GM23338 (cell line): Measurements from ENCODE around the gene LPAR1. TPM values are rescaled to one million over a fixed set of nuclear protein-coding genes. Genes with fewer than 3 reads are reported as not detected.

Source experiments
- ATAC-seq: fragments of 200-7000 bp; cut with Tn5 transposase; 3 replicates; pipeline ENCODE4 v1.9.1; 2020
- DNase-seq: peaks from one replicate; pipeline ENCODE4 v3.0.0-alpha.2; 2015; ENCODE audit warnings: low spot score
- H2AFZ ChIP-seq: fragments of 200-600 bp; sonication (generic); 2 replicates; pipeline ENCODE4 v1.8.0; 2016; ENCODE audit warnings: antibody characterized with exemption, mild to moderate bottlenecking, moderate library complexity
- H3F3A ChIP-seq: fragments of 200-600 bp; sonication (generic); replicated peaks from 2 replicates; pipeline ENCODE4 v1.8.0; 2017; ENCODE audit warnings: antibody characterized with exemption, mixed run types, low read depth
- H3K27ac ChIP-seq: fragments of 200-600 bp; sonication (generic); 2 replicates; pipeline ENCODE4 v1.6.1; 2016; ENCODE audit warnings: low read depth
- H3K27me3 ChIP-seq: fragments of 200-600 bp; sonication (generic); 2 replicates; pipeline ENCODE4 v1.8.0; 2016; ENCODE audit warnings: mild to moderate bottlenecking, mixed run types, moderate library complexity; ENCODE audit not compliant: insufficient read depth
- H3K36me3 ChIP-seq: fragments of 200-600 bp; sonication (generic); 2 replicates; pipeline ENCODE4 v1.8.0; 2016; ENCODE audit warnings: mild to moderate bottlenecking; ENCODE audit not compliant: insufficient read depth
- H3K4me1 ChIP-seq: fragments of 200-600 bp; sonication (generic); 2 replicates; pipeline ENCODE4 v1.8.0; 2016; ENCODE audit warnings: mild to moderate bottlenecking, moderate library complexity; ENCODE audit not compliant: insufficient read depth
- H3K4me2 ChIP-seq: fragments of 200-600 bp; sonication (generic); 2 replicates; pipeline ENCODE4 v1.7.1; 2017; ENCODE audit warnings: mixed run types
- H3K4me3 ChIP-seq: fragments of 200-600 bp; sonication (generic); 2 replicates; pipeline ENCODE4 v1.6.1; 2016; ENCODE audit warnings: mixed run types
- H3K79me2 ChIP-seq: fragments of 200-600 bp; sonication (generic); replicated peaks from 2 replicates; pipeline ENCODE4 v1.8.0; 2017; ENCODE audit warnings: mild to moderate bottlenecking; ENCODE audit not compliant: insufficient read depth
- H3K9me2 ChIP-seq: fragments of 200-600 bp; sonication (generic); 2 replicates; pipeline ENCODE4 v1.8.0; 2017; ENCODE audit not compliant: insufficient read depth
- H4K20me1 ChIP-seq: fragments of 200-600 bp; sonication (generic); replicated peaks from 2 replicates; pipeline ENCODE4 v1.8.0; 2017; ENCODE audit warnings: mild to moderate bottlenecking; ENCODE audit not compliant: insufficient read depth
- H3K27ac Mint-ChIP-seq: 2 replicates; pipeline ENCODE4 v1.8.0; 2020; ENCODE audit warnings: inconsistent platforms, mild to moderate bottlenecking, moderate library complexity, mixed read lengths
- H3K27me3 Mint-ChIP-seq: 3 replicates; pipeline ENCODE4 v1.8.0; 2022; ENCODE audit warnings: low read depth, mild to moderate bottlenecking, moderate library complexity, mixed read lengths, inconsistent platforms; ENCODE audit not compliant: insufficient read depth, poor library complexity
- H3K36me3 Mint-ChIP-seq: 3 replicates; pipeline ENCODE4 v1.8.0; 2021; ENCODE audit warnings: low read depth, mild to moderate bottlenecking, inconsistent platforms, moderate library complexity, mixed read lengths
- H3K4me1 Mint-ChIP-seq: 3 replicates; pipeline ENCODE4 v1.8.0; 2020; ENCODE audit warnings: mild to moderate bottlenecking, inconsistent platforms, mixed read lengths
- H3K4me3 Mint-ChIP-seq: 3 replicates; pipeline ENCODE4 v1.8.0; 2021; ENCODE audit warnings: moderate library complexity, mild to moderate bottlenecking, inconsistent platforms, mixed read lengths
- H3K9me3 Mint-ChIP-seq: 3 replicates; pipeline ENCODE4 v1.8.0; 2020; ENCODE audit warnings: moderate library complexity, mild to moderate bottlenecking, inconsistent platforms, mixed read lengths
- CREB1 ChIP-seq: fragments of 250-450 bp; sonication (Bioruptor Pico); IDR thresholded peaks from 2 replicates; pipeline ENCODE4 v1.5.0; 2020; ENCODE audit warnings: low read depth, mild to moderate bottlenecking, moderate library complexity
- ETS1 ChIP-seq: IDR thresholded peaks from 2 replicates; pipeline ENCODE4 v1.6.1; 2016; ENCODE audit warnings: antibody characterized with exemption
- EZH2 ChIP-seq: fragments of 200-600 bp; sonication (generic); IDR thresholded peaks from one replicate; pipeline ENCODE4 v1.8.0; 2017; ENCODE audit warnings: antibody characterized with exemption, mild to moderate bottlenecking, low read depth; ENCODE audit not compliant: unreplicated experiment
- EZH2phosphoT487 ChIP-seq: fragments of 200-600 bp; sonication (generic); IDR thresholded peaks from one replicate; pipeline ENCODE4 v1.8.1; 2018; ENCODE audit warnings: antibody characterized with exemption; ENCODE audit not compliant: unreplicated experiment
- STAT1 ChIP-seq: IDR thresholded peaks from one replicate; pipeline ENCODE4 v1.6.1; 2016; ENCODE audit warnings: antibody characterized with exemption; ENCODE audit not compliant: unreplicated experiment
- ZNF114 ChIP-seq: fragments of 250-450 bp; sonication (Bioruptor Pico); IDR thresholded peaks from 2 replicates; pipeline ENCODE4 v1.5.0; 2020; ENCODE audit warnings: mild to moderate bottlenecking, moderate library complexity
- ZNF462 ChIP-seq: fragments of 250-450 bp; sonication (Bioruptor Pico); IDR thresholded peaks from 2 replicates; pipeline ENCODE4 v1.5.0; 2020; ENCODE audit warnings: mild to moderate bottlenecking, moderate library complexity
- polyA plus RNA-seq: library from polyadenylated mRNA; unstranded; fragments of >200 nt; fragmentation: Nextera tagmentation; extraction: Ambion mirVana; gene quantifications from 2 replicates; pipeline ENCODE4 v1.2.1, GENCODE V29; 2016
- total RNA-seq: library from RNA; depleted of rRNA; stranded (reverse); fragments of >200 nt; shearing (Covaris generic); gene quantifications from 2 replicates; pipeline ENCODE4 v1.2.3, GENCODE V29; 2014
- TF ChIP-seq, protein P1 (sequence below), 2 experiments: fragments of 200-600 bp in 1 of 2; sonication (generic) in 1 of 2; conservative IDR thresholded peaks; 2 replicates each; pipeline versions ENCODE4 v1.5.1 to v1.6.1; 2016 to 2017; ENCODE audit warnings: antibody characterized with exemption in 2 of 2, low read depth in 2 of 2, mild to moderate bottlenecking in 2 of 2, moderate library complexity in 1 of 2
- TF ChIP-seq, protein P2 (sequence below): IDR thresholded peaks from one replicate; pipeline ENCODE4 v1.6.1; 2018; ENCODE audit warnings: antibody characterized with exemption; ENCODE audit not compliant: unreplicated experiment

The LPAR1 gene
- total and polyA plus RNA-seq, 2 experiments from 2014 or later, result 1.0 to 3.8 TPM

GRCh38 chr9:110936237-110936636, 102.0 kb downstream of the LPAR1 start (continued):
- TF ChIP-seq, protein P1, sequence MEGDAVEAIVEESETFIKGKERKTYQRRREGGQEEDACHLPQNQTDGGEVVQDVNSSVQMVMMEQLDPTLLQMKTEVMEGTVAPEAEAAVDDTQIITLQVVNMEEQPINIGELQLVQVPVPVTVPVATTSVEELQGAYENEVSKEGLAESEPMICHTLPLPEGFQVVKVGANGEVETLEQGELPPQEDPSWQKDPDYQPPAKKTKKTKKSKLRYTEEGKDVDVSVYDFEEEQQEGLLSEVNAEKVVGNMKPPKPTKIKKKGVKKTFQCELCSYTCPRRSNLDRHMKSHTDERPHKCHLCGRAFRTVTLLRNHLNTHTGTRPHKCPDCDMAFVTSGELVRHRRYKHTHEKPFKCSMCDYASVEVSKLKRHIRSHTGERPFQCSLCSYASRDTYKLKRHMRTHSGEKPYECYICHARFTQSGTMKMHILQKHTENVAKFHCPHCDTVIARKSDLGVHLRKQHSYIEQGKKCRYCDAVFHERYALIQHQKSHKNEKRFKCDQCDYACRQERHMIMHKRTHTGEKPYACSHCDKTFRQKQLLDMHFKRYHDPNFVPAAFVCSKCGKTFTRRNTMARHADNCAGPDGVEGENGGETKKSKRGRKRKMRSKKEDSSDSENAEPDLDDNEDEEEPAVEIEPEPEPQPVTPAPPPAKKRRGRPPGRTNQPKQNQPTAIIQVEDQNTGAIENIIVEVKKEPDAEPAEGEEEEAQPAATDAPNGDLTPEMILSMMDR (conservative IDR thresholded peaks at IDR 0.05; ENCODE audit: low read depth in 2 of 2), result no peak
- TF ChIP-seq EZH2phosphoT487 (no peak), ETS1 (no peak), EZH2 (no peak), CREB1 (no peak)
- TF ChIP-seq, protein P2, sequence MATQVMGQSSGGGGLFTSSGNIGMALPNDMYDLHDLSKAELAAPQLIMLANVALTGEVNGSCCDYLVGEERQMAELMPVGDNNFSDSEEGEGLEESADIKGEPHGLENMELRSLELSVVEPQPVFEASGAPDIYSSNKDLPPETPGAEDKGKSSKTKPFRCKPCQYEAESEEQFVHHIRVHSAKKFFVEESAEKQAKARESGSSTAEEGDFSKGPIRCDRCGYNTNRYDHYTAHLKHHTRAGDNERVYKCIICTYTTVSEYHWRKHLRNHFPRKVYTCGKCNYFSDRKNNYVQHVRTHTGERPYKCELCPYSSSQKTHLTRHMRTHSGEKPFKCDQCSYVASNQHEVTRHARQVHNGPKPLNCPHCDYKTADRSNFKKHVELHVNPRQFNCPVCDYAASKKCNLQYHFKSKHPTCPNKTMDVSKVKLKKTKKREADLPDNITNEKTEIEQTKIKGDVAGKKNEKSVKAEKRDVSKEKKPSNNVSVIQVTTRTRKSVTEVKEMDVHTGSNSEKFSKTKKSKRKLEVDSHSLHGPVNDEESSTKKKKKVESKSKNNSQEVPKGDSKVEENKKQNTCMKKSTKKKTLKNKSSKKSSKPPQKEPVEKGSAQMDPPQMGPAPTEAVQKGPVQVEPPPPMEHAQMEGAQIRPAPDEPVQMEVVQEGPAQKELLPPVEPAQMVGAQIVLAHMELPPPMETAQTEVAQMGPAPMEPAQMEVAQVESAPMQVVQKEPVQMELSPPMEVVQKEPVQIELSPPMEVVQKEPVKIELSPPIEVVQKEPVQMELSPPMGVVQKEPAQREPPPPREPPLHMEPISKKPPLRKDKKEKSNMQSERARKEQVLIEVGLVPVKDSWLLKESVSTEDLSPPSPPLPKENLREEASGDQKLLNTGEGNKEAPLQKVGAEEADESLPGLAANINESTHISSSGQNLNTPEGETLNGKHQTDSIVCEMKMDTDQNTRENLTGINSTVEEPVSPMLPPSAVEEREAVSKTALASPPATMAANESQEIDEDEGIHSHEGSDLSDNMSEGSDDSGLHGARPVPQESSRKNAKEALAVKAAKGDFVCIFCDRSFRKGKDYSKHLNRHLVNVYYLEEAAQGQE, result no peak

DNA sequence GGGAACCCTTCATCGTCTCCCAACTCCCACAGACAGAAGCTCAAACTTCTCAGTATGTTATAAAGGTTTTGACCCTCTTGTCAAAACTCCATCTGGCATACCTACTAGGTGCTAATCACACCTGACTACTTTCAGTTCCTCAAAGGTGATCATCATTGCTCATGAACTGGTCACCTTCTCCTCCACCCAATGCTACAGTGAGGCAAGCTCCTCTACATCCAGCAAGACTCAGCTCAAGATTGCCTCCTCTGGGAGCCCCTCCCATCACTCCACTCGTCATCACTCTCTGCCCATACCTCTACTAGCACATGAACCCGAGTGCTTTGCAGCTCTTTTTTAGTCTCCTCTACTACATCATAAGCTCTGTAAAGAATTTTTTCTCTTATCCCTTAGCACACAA, 102.4 kb downstream of the LPAR1 start:
- Histone ChIP-seq H3K4me3 (no peak overlapping the region), H3K36me3 (no peaks in the 10 kb centered on the region), H3F3A (no peaks in the 10 kb centered on the region), H3K4me2 (no peak overlapping the region), H3K79me2 (no peaks in the 10 kb centered on the region), H3K4me1 (0 out of 2 replicates have a peak, but pooled peaks cover 7% of the 10 kb centered on the region), H2AFZ (no peak overlapping the region), H3K27ac (no peak overlapping the region), H3K9me2 (peaks cover 18% of the 10 kb centered on the region), H3K27me3 (no peaks in the 10 kb centered on the region), H4K20me1 (no peaks in the 10 kb centered on the region)
- no peaks in the 10 kb centered on the region for H3K36me3 Mint-ChIP-seq
- H3K9me3 Mint-ChIP-seq, result no peaks in the 10 kb centered on the region
- no peaks in the 10 kb centered on the region for H3K27me3 Mint-ChIP-seq
- no peak overlapping the region for H3K27ac Mint-ChIP-seq
- ATAC-seq (no peak), DNase-seq (no peak)
- no peaks in the 10 kb centered on the region for H3K4me1 Mint-ChIP-seq
- H3K4me3 Mint-ChIP-seq, result no peak overlapping the region
- no peak for TF ChIP-seq STAT1
- no peak for TF ChIP-seq ETS1
- no peak for TF ChIP-seq ZNF462 (CRISPR knock-in tag)
- no peak for TF ChIP-seq ZNF114 (CRISPR knock-in tag)
